GM21390 (cell line): ENCODE results near the gene ZBTB46.

Source experiments
- ATAC-seq: cut with Tn5 transposase; IDR thresholded peaks from one replicate; pipeline ENCODE4 v1.9.1; 2021; ENCODE audit not compliant: unreplicated experiment

ZBTB46 gene

GRCh38 chr20:63707558-63708300 lies 123.3 kb downstream of the ZBTB46 start, which contains the start of the genes ARFRP1 and ZGPAT:
Gene ARFRP1 (minus strand): TSS chr20:63707976. CDS start chr20:63707091, 885 bp downstream.
Gene ZGPAT (plus strand): TSS chr20:63708039. CDS start chr20:63708581, 542 bp downstream.
- ATAC-seq: peak; percentile 65

DNA sequence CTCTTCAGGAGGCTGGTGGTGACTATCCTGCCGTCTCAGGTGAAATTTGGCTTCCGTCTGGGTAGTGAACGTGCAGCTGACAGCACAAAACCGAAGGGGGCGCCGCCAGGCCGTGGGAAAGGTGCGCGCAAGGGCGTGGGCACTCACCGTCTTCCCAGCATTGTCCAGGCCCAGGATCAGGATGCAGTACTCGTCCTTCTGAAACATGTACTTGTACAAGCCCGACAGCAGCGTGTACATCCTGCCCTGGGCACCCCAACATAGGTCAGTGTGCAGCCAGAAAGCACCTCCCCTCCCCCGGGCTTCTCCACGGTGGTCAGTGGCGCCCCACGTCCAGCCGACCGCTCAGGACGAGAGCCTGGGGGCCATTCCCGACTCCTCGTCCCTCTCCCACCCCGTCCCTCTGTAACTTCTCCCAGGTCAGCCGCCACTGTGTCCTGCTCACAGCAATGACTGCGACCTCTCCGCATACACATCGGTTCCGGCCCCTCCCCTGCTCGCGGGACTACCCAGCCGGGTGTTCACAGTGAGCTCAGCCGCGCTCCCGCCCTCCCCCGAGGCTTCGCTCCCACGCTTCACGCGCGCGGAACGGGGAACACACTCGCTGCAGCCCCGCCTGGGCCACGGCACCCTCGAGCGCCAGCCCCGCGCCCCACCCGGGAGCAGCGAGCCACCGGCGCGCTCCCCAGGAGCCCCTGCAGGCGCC lies 124.1 kb downstream of the ZBTB46 start:
- no peak for ATAC-seq

GRCh38 chr20:63706027-63706695 lies 124.9 kb downstream of the ZBTB46 start:
- ATAC-seq: no peak

DNA sequence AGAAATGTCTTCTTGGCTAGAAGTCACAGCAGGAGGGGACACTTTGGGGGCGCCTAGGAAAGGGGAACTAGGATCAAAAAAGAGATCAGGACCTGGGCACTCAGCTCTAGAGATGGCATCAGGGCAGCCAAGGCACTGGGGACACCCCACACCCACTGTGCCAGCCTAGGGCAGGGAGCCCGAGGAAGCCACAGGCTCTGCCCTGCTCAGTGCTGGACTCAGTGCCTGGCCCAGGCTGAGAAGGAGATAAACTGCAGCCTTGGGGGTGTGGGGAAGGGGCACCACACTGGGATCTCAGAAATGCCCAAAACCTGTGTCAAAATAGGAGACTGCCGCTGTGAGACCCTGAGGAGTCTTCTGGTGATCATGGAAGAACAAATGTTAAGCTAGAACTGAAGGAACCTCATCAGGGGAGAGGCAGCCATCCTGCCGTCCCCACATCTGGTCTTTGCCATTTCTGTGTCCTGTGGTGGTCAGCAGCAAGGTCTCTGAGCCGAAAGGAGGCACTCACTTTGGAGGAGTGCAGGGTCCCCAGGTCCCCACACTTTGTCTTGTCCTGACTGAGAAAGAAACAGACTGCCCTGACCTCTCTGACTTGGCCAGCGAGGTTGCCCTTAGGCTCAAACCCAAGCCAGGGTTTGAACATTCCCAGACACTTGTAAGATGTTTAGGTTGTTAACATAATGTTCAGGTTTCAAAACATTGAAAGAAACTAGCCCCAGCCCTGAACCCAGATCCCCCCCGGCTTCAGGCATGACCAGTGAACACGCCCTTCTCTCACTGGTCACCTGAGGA lies 125.6 kb downstream of the ZBTB46 start:
- no peak for ATAC-seq

DNA sequence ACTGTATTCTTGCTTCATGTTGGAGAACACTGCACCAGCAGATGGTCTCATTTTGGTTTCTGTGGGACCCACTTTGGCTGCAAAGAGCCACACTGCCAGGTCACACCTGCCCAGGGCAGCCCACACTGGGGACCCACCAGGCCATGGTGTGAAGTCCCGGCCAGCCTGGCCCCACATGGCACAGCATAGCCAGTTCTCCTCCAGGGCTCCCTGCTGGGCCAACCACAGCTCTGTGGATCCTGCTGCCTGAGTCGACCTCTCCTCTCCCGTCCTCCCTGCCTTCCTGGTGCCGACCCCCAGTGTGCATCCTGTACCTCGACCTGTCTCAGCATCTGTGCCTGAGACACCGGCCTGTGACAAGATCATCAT lies 126.3 kb downstream of the ZBTB46 start:
- no peak for ATAC-seq

GRCh38 chr20:63703976-63704748 lies 126.9 kb downstream of the ZBTB46 start:
- ATAC-seq: no peak

- no peak for ATAC-seq
Observed at GRCh38 chr20:63703471-63703975, 127.5 kb downstream of the ZBTB46 start.

GRCh38 chr20:63702751-63703470 lies 128.2 kb downstream of the ZBTB46 start:
- ATAC-seq: no peak

- no peak for ATAC-seq
Observed at GRCh38 chr20:63702036-63702665, 128.9 kb downstream of the ZBTB46 start.

- no peak for ATAC-seq
Observed at GRCh38 chr20:63701329-63702035, 129.6 kb downstream of the ZBTB46 start.

DNA sequence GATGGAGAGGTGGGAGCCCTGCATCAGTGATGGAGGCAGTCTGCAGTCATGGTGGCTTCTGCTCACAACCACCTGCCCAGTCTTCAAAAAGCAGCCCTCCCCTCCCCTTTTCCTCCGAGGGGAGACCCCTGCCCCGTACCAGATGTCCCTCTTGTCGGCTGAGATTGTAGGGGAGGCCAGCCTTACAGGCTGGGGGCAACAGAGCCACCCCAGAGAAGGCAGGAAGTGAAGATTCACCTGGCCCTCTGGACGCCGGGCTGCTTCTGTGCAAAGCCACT lies 130.1 kb downstream of the ZBTB46 start:
- no peak for ATAC-seq

DNA sequence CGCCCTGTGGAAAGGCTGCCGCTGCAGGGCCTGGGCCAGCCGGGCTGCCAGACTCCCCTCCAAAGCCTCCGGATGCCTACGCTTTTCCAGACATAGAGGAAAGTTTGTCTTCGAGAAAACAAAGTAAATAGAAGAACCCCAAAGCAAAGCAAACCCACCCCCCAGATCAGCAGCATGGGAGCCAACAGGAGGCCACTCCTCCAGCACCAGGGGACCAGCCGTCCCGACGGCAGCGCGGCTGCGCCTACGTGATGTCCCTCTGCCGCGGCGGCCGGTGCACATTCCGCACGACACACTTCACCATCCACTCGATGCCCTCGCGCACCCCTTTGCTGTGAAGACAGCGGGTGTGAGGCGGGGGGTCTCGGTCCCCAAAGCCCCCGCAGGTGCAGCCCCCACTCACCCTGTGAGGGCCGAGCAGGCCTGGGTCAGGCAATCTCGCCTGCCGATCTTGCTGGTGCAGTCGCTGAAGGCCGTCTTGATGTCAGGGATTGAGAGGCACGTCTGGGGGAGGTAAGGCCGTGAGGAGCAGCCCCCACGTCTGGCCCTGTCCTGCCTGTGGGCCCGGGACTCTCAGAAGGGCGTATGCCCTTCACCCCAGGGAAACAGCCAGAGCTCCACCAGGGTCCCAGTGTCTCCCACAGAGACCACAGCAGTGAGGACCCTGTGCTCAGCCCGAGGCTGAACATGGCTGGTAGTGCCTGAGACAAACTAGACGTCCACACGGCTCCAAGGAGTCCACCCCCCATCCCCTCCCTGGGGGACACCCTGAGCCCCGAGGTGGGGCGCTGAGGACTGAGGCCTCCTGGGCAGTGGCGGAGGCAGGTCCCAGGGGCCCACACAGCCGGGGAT lies 130.6 kb downstream of the ZBTB46 start:
- no peak for ATAC-seq

DNA sequence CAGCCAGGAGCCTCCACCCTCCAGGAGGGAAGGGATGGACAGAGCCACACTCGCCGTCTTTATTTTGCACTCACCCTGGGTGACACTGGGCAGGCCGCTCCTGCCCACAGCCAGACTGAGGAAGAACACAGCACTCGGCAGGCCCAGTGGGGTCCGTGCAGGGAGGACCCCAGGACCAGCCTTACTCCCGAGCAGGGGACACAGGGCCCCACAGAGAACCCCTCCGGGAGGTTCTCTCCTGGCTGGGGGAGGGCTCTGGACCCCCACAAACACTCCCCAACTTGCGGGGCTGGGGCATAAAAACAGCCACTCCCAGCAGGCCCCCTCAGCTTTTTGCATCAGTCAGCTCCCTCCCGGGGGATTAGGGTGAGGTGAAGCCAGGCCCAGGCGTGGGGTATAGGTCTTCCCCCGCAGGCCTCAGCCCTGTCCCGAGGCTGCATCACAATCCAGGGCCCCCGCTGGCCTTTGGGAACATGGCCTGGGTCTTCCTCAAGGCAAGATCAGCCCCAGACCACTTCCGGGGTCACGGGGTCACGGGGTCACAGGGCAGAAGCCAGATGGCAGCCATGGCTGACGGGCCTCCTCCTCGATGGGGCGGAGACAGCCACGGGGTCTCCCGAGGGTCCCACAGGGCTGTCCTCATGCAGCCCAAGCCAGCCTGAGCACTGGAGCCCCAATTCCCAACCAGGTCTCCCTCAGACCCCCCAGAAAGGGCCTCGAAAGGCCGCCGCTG lies 131.4 kb downstream of the ZBTB46 start:
- no peak for ATAC-seq

- ATAC-seq: no peak
Observed at GRCh38 chr20:63698739-63699465, 132.2 kb downstream of the ZBTB46 start.

DNA sequence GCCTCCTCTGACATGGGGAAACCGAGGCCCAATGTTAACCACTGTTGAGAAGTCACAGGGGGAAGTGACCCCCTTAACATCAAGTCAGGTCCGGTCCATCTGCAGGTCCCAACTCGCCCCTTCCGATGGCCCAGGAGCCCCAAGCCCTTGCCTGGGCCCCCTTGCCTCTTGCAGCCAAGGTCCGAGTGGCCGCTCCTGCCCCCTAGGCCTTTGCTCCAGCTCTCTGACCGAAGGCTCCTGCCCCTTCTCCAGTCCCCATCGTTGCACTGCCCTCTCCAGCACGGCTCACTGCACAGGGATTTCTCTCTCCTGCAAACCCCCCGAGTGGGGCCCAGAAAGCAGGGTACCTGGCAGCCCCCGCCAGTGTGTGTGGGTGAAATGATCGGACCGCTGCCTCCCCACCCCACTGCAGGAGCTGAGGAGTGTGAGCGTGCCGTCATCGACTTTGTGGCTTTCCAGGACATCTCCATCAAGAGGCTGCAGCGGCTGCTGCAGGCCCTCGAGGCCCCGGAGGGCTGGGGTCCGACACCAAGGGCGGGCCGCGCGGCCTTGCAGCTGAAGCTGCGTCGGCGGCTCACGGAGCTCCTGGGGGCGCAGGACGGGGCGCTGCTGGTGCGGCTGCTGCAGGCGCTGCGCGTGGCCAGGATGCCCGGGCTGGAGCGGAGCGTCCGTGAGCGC lies 133.1 kb downstream of the ZBTB46 start:
- ATAC-seq: no peak

DNA sequence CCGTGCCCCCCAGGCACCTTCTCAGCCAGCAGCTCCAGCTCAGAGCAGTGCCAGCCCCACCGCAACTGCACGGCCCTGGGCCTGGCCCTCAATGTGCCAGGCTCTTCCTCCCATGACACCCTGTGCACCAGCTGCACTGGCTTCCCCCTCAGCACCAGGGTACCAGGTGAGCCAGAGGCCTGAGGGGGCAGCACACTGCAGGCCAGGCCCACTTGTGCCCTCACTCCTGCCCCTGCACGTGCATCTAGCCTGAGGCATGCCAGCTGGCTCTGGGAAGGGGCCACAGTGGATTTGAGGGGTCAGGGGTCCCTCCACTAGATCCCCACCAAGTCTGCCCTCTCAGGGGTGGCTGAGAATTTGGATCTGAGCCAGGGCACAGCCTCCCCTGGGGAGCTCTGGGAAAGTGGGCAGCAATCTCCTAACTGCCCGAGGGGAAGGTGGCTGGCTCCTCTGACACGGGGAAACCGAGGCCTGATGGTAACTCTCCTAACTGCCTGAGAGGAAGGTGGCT lies 133.7 kb downstream of the ZBTB46 start:
- no peak for ATAC-seq
